ENCODE measurements around the gene IFIH1.

GRCh38 chr2:162344617-162344950 is 26.1 kb upstream of the IFIH1 start:
- TF ChIP-seq, protein P1, sequence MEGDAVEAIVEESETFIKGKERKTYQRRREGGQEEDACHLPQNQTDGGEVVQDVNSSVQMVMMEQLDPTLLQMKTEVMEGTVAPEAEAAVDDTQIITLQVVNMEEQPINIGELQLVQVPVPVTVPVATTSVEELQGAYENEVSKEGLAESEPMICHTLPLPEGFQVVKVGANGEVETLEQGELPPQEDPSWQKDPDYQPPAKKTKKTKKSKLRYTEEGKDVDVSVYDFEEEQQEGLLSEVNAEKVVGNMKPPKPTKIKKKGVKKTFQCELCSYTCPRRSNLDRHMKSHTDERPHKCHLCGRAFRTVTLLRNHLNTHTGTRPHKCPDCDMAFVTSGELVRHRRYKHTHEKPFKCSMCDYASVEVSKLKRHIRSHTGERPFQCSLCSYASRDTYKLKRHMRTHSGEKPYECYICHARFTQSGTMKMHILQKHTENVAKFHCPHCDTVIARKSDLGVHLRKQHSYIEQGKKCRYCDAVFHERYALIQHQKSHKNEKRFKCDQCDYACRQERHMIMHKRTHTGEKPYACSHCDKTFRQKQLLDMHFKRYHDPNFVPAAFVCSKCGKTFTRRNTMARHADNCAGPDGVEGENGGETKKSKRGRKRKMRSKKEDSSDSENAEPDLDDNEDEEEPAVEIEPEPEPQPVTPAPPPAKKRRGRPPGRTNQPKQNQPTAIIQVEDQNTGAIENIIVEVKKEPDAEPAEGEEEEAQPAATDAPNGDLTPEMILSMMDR (conservative IDR thresholded peaks at IDR 0.05; ENCODE audit: low read depth, low read length) = 0 out of 2 replicates have a peak, but pooled peaks have one; percentile 15
- no peak for TF ChIP-seq EZH2phosphoT487 (IDR thresholded peaks at IDR 0.05; ENCODE audit: borderline replicate concordance, low read length)
